Body of pancreas (tissue), 4 donors: ENCODE results near the gene ZNF689. TPM values are rescaled to one million over a fixed set of nuclear protein-coding genes. Genes with fewer than 3 reads are reported as not detected.
A peak's percentile ranks its signal among the peaks of the same experiment; 100 is the strongest.

Experiments
- ATAC-seq: fragments of 150-250 bp; one replicate; pipeline ENCODE4 v1.9.1; 2016
- DNase-seq, 4 donors: peaks; one replicate each; pipeline ENCODE4 v3.0.0-alpha.2; 2019
- H3K27ac ChIP-seq, 4 donors: fragments of 200-600 bp; sonication (generic); 1 replicate in 3 of 4; 2 replicates in 1 of 4; pipeline versions ENCODE4 v1.5.1 to v1.6.1; 2016 to 2019; ENCODE audit warnings: mild to moderate bottlenecking in 1 of 4, mixed read lengths in 1 of 4, moderate library complexity in 1 of 4
- H3K27me3 ChIP-seq, 2 donors: fragments of 200-600 bp; sonication (generic); one replicate each; pipeline ENCODE4 v1.6.0; 2016; ENCODE audit warnings: mild to moderate bottlenecking in 1 of 2
- H3K36me3 ChIP-seq, 2 donors: fragments of 200-600 bp; sonication (generic); replicated peaks in 1 of 2; 2 replicates each; pipeline ENCODE4 v1.5.1; 2016; ENCODE audit warnings: low read depth in 2 of 2; ENCODE audit not compliant: insufficient read depth in 1 of 2
- H3K4me1 ChIP-seq: fragments of 200-600 bp; sonication (generic); one replicate; pipeline ENCODE4 v1.6.0; 2016
- H3K4me3 ChIP-seq, 2 donors: fragments of 200-600 bp; sonication (generic); 1 replicate in 1 of 2; 2 replicates in 1 of 2; pipeline ENCODE4 v1.5.1; 2016 to 2019
- H3K9me3 ChIP-seq, 3 donors: fragments of 200-600 bp; sonication (generic); 1 replicate in 2 of 3; 2 replicates in 1 of 3; pipeline ENCODE4 v1.5.1; 2016
- POLR2A ChIP-seq, 3 donors: fragments of 450-650 bp; IDR thresholded peaks; one replicate each; pipeline ENCODE4 v1.6.1; 2016; ENCODE audit warnings: antibody characterized with exemption in 3 of 3, mild to moderate bottlenecking in 2 of 3
- WGBS, 2 donors: methylation state at CpG; one replicate each; pipeline ENCODE4 v1.1.5; 2017; 5-methylcytosine and 5-hydroxymethylcytosine counted together
- intact Hi-C: fragments of 100-400 bp; cut with DNase I; formaldehyde crosslinking; loops from one replicate; pipeline ENCODE4 v1.15.1; 2023
- total RNA-seq, 2 donors: library from RNA; depleted of rRNA; stranded (reverse); fragments of >200 nt; gene quantifications; one replicate each; pipeline ENCODE4 v1.1.0, GENCODE V29; 2016
- TF ChIP-seq, protein P1 (sequence below), 7 experiments: fragments of 450-650 bp in 4 of 7; fragments of 200-600 bp in 3 of 7; sonication (generic) in 3 of 7; IDR thresholded peaks; one replicate each; pipeline ENCODE4 v1.5.1; 2016 to 2019; ENCODE audit warnings: antibody characterized with exemption in 7 of 7

Gene ZNF689
- total RNA-seq, 2 donors from 2014 or later = 4.6 to 7.0 TPM

DNA sequence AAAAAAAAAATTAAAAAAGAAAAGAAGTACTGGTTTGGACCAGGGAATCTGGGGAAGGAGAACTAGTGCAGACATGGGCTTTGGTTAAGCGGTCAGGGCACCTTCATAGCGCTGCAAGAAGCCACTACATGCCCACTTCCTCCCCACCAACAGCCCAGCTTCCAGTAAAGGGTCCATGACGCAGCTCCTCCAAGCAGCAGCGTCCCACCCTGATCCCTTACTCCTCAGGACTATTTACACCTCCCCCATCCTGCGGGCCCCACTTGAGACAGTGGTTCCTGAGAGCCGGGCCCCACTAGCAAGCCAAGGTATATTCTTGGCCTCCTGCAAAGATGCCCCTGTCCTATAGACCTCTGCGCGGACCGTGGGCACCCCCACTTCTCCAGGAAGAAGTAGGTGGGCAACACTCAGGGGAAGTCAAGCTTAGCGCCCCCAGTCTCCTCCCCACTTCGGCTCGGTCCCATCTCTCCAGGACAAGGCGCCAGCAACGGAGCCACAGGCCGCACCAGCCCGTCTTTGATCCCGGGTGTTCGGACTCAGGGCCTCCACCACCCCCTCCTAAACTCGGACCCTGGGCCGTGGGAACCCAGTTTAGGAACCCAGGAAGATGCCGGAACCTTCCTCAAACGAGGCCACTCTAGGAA lies 39.7 kb upstream of the ZNF689 start:
- TF ChIP-seq, protein P1, sequence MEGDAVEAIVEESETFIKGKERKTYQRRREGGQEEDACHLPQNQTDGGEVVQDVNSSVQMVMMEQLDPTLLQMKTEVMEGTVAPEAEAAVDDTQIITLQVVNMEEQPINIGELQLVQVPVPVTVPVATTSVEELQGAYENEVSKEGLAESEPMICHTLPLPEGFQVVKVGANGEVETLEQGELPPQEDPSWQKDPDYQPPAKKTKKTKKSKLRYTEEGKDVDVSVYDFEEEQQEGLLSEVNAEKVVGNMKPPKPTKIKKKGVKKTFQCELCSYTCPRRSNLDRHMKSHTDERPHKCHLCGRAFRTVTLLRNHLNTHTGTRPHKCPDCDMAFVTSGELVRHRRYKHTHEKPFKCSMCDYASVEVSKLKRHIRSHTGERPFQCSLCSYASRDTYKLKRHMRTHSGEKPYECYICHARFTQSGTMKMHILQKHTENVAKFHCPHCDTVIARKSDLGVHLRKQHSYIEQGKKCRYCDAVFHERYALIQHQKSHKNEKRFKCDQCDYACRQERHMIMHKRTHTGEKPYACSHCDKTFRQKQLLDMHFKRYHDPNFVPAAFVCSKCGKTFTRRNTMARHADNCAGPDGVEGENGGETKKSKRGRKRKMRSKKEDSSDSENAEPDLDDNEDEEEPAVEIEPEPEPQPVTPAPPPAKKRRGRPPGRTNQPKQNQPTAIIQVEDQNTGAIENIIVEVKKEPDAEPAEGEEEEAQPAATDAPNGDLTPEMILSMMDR (IDR thresholded peaks at IDR 0.05) = no peak
- no peak for ATAC-seq
- intact Hi-C loops = no loop called here
- H3K27ac ChIP-seq = peak overlapping the region; percentile 50 to 98 (median 97)
- DNase-seq = no peak
- no peaks in the 10 kb centered on the region for H3K9me3 ChIP-seq
- H3K27me3 ChIP-seq = no peaks in the 10 kb centered on the region
- H3K36me3 ChIP-seq = peaks cover 0 to 1% of the 10 kb centered on the region in 2 donors
- 37 to 47% methylated on average over 20 to 22 of the region's 22 CpGs for WGBS, 2 donors
- no peak overlapping the region for H3K4me3 ChIP-seq
- peaks cover 20% of the 10 kb centered on the region for H3K4me1 ChIP-seq

DNA sequence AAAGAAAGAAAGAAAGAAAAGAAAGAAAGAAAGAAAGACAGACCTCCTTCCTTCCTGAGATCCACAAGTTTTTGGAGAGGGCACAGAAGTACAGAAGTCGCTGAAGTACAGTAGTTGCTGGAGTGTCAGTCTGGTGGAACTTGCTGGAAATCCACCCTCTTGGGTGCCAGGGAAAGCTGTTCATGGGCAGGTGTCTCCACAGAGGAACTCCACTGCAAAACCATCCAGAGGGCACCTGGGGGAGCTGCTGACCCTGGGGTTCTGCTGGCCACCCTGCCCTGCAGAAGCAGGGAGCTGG lies 37.0 kb upstream of the ZNF689 start:
- ATAC-seq = no peak
- intact Hi-C loops = no loop called here
- no peak overlapping the region for H3K27ac ChIP-seq
- H3K4me1 ChIP-seq = peaks cover 14% of the 10 kb centered on the region
- DNase-seq = no peak
- 79 to 86% methylated on average over 1 of the region's 1 CpG for WGBS, 2 donors
- no peaks in the 10 kb centered on the region for H3K36me3 ChIP-seq
- no peaks in the 10 kb centered on the region for H3K9me3 ChIP-seq
- TF ChIP-seq, protein P1 (IDR thresholded peaks at IDR 0.05) = no peak
- no peak for TF ChIP-seq POLR2A (IDR thresholded peaks at IDR 0.05)
- H3K4me3 ChIP-seq = no peak overlapping the region
- H3K27me3 ChIP-seq = no peaks in the 10 kb centered on the region

DNA sequence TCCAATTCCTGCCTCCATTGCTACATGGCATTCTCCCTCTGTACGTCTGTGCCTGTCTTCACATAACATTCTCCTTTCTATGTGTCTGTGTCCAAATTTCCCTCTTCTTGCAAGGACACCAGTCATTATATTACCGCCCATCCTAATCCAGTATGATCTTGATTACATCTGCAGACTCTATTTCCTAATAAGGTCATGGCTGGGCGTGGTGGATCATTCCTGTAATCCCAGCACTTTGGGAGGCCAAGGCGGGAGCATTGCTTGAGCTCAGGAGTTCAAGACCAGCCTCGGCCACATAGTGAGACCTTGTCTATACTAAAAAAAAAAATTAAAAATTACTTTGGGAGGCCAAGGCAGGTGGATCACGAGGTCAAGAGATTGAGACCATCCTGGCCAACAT lies 35.5 kb upstream of the ZNF689 start:
- intact Hi-C loops = no loop called here
- no peaks in the 10 kb centered on the region for H3K36me3 ChIP-seq
- no peak overlapping the region for H3K27ac ChIP-seq
- H3K4me1 ChIP-seq = peaks cover 12% of the 10 kb centered on the region
- ATAC-seq = no peak
- no peaks in the 10 kb centered on the region for H3K9me3 ChIP-seq
- no peaks in the 10 kb centered on the region for H3K27me3 ChIP-seq
- 60 to 64% methylated on average over 6 of the region's 6 CpGs for WGBS, 2 donors
- DNase-seq = no peak
- TF ChIP-seq POLR2A (IDR thresholded peaks at IDR 0.05) = no peak
- TF ChIP-seq, protein P1 (IDR thresholded peaks at IDR 0.05) = no peak
- H3K4me3 ChIP-seq = no peak overlapping the region

DNA sequence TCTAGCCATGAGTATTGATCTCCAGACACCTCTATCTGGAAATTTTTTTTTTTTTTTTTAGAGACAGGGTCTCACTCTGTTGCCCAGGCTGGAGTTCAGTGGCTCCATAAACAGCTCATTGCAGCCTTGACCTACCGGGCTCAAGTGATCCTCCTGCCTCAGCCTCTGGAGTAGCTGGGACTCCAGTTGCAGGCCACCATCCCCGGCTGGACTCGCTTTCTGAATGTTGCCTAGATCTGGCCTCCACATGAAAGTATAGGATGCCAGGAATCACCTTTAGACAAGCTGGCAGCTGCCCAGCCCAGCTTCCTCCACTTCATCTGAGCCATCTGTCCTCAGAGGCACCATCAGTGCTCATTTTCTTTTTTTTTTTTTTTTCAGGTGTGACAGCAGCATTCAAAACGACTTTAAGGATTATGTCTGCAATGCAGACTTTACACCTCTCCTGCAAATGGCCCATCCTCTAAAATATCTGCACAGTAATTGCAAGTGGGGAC lies 34.2 kb upstream of the ZNF689 start:
- no peak for DNase-seq
- no peak for TF ChIP-seq POLR2A (IDR thresholded peaks at IDR 0.05)
- TF ChIP-seq, protein P1 (IDR thresholded peaks at IDR 0.05) = no peak
- Histone ChIP-seq H3K27ac (no peak overlapping the region), H3K4me3 (no peak overlapping the region), H3K36me3 (no peaks in the 10 kb centered on the region), H3K9me3 (no peaks in the 10 kb centered on the region), H3K4me1 (peaks cover 5% of the 10 kb centered on the region), H3K27me3 (no peaks in the 10 kb centered on the region)
- no peak for ATAC-seq
- 62 to 70% methylated on average over 4 of the region's 4 CpGs for WGBS, 2 donors
- intact Hi-C loops = no loop called here

DNA sequence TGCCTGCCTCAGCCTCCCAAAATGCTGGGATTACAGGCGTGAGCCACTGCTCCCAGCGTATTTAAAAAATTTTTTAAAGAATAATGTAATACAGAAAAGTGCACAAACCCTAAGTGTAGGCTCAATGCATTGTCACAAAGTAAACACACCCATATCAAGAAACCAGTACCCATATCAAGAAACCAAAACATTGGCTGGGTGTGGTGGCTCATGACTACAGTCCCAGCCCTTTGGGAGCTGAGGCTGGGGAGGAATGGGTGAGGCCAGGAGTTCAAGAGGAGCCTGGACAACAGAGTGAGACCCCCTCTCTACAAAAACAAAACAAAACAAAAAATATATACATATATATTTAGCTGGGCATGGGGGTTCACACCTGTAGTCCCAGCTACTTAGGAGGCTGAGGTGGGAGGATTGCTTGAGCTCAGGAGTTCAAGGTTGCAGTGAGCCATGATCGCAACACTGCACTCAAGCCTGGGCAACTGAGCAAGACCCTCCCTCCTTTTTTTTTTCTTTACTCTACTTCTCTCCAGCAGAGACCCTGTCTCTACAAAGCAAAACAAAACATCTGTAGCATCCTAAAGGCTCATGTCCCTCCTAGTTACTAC lies 31.3 kb upstream of the ZNF689 start:
- ATAC-seq = no peak
- H3K4me3 ChIP-seq = no peak overlapping the region
- H3K4me1 ChIP-seq = peaks cover 5% of the 10 kb centered on the region
- no peaks in the 10 kb centered on the region for H3K9me3 ChIP-seq
- TF ChIP-seq POLR2A (IDR thresholded peaks at IDR 0.05) = no peak
- TF ChIP-seq, protein P1 (IDR thresholded peaks at IDR 0.05) = no peak
- intact Hi-C loops = no loop called here
- no peaks in the 10 kb centered on the region for H3K36me3 ChIP-seq
- WGBS, 2 donors = 57 to 75% methylated on average over 3 of the region's 3 CpGs
- H3K27ac ChIP-seq = no peak overlapping the region
- no peak for DNase-seq
- no peaks in the 10 kb centered on the region for H3K27me3 ChIP-seq
